GM20431 (cell line): ENCODE measurements around the gene ARPC5L.
"Not testable (repeated sequence)": the region's sequence is repeated elsewhere in the genome, so short reads cannot be mapped to it uniquely, and the experiment has no call there.

Source experiments
- in situ Hi-C: fragments of 300-500 bp; cut with MseI, MboI; formaldehyde crosslinking; loops from one replicate; pipeline ENCODE4 v1.15.0; 2020; ENCODE audit warnings: low sequenced_read_pairs; ENCODE audit not compliant: unreplicated experiment

ARPC5L gene

GRCh38 chr9:124839612-124840299 lies 22.2 kb upstream of the ARPC5L start:
- in situ Hi-C loops, result no loop called here

- in situ Hi-C loops, result no loop called here
Measured at GRCh38 chr9:124840300-124840833, 21.6 kb upstream of the ARPC5L start.

- in situ Hi-C loops, result no loop called here
Measured at GRCh38 chr9:124841075-124841821, 20.7 kb upstream of the ARPC5L start.

- in situ Hi-C loops, result no loop called here
Measured at GRCh38 chr9:124843456-124844034, 18.4 kb upstream of the ARPC5L start.

GRCh38 chr9:124844291-124844690 lies 17.6 kb upstream of the ARPC5L start:
- in situ Hi-C loops, result no loop called here

GRCh38 chr9:124846467-124846866 lies 15.5 kb upstream of the ARPC5L start:
- in situ Hi-C loops, result not testable (repeated sequence)

GRCh38 chr9:124846969-124847368 lies 15.0 kb upstream of the ARPC5L start:
- in situ Hi-C loops, result no loop called here

- in situ Hi-C loops, result no loop called here
Measured at GRCh38 chr9:124849801-124850200, 12.1 kb upstream of the ARPC5L start.

- in situ Hi-C loops, result no loop called here
Measured at GRCh38 chr9:124852121-124852828, 9.7 kb upstream of the ARPC5L start.

GRCh38 chr9:124852829-124853531 lies 8.9 kb upstream of the ARPC5L start, which contains the start of gene WDR38:
WDR38 (plus strand) TSS chr9:124853460; CDS start chr9:124853532, 72 bp downstream.
- in situ Hi-C loops, result no loop called here

- in situ Hi-C loops, result no loop called here
Measured at GRCh38 chr9:124853605-124854143, 8.3 kb upstream of the ARPC5L start.

- in situ Hi-C loops, result no loop called here
Measured at GRCh38 chr9:124854161-124854560, 7.8 kb upstream of the ARPC5L start.

GRCh38 chr9:124854822-124855221 lies 7.1 kb upstream of the ARPC5L start:
- in situ Hi-C loops, result loop anchor here (5.0 kb wide), 1 partner anchor 83 kb away; the partner anchor contains the start of gene NR6A1

GRCh38 chr9:124855566-124855943 lies 6.4 kb upstream of the ARPC5L start:
- in situ Hi-C loops, result loop anchor here (5.0 kb wide), 1 partner anchor 83 kb away; the partner anchor contains the start of gene NR6A1

- in situ Hi-C loops, result loop anchor here (5.0 kb wide), 1 partner anchor 84 kb away; the partner anchor contains the start of gene NR6A1
Measured at GRCh38 chr9:124855944-124856765, 5.8 kb upstream of the ARPC5L start.

- in situ Hi-C loops, result loop anchor here (5.0 kb wide), 1 partner anchor 85 kb away; the partner anchor contains the start of gene NR6A1
Measured at GRCh38 chr9:124857533-124858162, 4.3 kb upstream of the ARPC5L start.

- in situ Hi-C loops, result loop anchor here (5.0 kb wide), 1 partner anchor 86 kb away; the partner anchor contains the start of gene NR6A1
Measured at GRCh38 chr9:124858330-124859046, 3.4 kb upstream of the ARPC5L start.
